B cell (primary cell): ENCODE data around the gene CNPPD1. TPM values are rescaled to one million over a fixed set of nuclear protein-coding genes. Genes with fewer than 3 reads are reported as not detected.

ENCODE experiments used
- ATAC-seq: fragments of 200-7000 bp; cut with Tn5 transposase; one replicate; pipeline ENCODE4 v1.10.0; 2021; ENCODE audit warnings: low read depth, mild to moderate bottlenecking, moderate number of reproducible peaks, moderate library complexity
- CTCF ChIA-PET: fragments of 350-600 bp; sonication (Branson Sonifier 250); formaldehyde crosslinking; loops from one replicate; lab custom pipeline; 2021; ENCODE audit warnings: antibody characterized with exemption, inconsistent platforms; lab: Charles Lee
- POLR2A ChIA-PET: fragments of 350-600 bp; sonication (Branson Sonifier 250); formaldehyde crosslinking; loops from one replicate; lab custom pipeline; 2021; ENCODE audit warnings: antibody characterized with exemption; lab: Charles Lee
- DNase-seq: peaks from one replicate; pipeline ENCODE4 v3.0.0; 2013
- H2AFZ ChIP-seq: 2 replicates; pipeline ENCODE4 v1.6.1; 2012; ENCODE audit warnings: mild to moderate bottlenecking, low read depth, low read length; ENCODE audit not compliant: insufficient read depth, poor library complexity, severe bottlenecking
- H3K27ac ChIP-seq, 2 donors: 1 replicate in 1 of 2; 2 replicates in 1 of 2; pipeline ENCODE4 v1.5.1; 2012 to 2013; ENCODE audit warnings: low read length in 2 of 2, mild to moderate bottlenecking in 2 of 2, moderate library complexity in 1 of 2
- H3K27me3 ChIP-seq, 4 experiments: fragments of 200-600 bp in 1 of 4; sonication (generic) in 1 of 4; replicated peaks in 1 of 4; 1 replicate in 2 of 4; 2 replicates in 2 of 4; pipeline versions ENCODE4 v1.6.1 to v1.7.0; 2013 to 2016; ENCODE audit warnings: low read length in 3 of 4, mild to moderate bottlenecking in 2 of 4, mixed read lengths in 1 of 4, moderate library complexity in 1 of 4; ENCODE audit not compliant: insufficient read depth in 4 of 4, control insufficient read depth in 3 of 4; ENCODE audit errors: control extremely low read depth in 1 of 4
- H3K36me3 ChIP-seq, 2 experiments: replicated peaks in 1 of 2; 1 replicate in 1 of 2; 2 replicates in 1 of 2; pipeline versions ENCODE4 v1.6.1 to v1.7.1; 2013; ENCODE audit warnings: low read length in 1 of 2; ENCODE audit not compliant: insufficient read depth in 2 of 2, control insufficient read depth in 1 of 2; ENCODE audit errors: control extremely low read depth in 1 of 2, extremely low read depth in 1 of 2
- H3K4me1 ChIP-seq, 2 donors: fragments of 200-600 bp in 1 of 2; sonication (generic) in 1 of 2; 1 replicate in 1 of 2; 2 replicates in 1 of 2; pipeline versions ENCODE4 v1.5.1 to v1.6.1; 2013 to 2017; ENCODE audit warnings: low read length in 2 of 2; ENCODE audit not compliant: control insufficient read depth in 2 of 2, insufficient read depth in 2 of 2
- H3K4me2 ChIP-seq: replicated peaks from 2 replicates; pipeline ENCODE3; 2012; ENCODE audit warnings: mild to moderate bottlenecking, low read depth, low read length; ENCODE audit not compliant: poor library complexity, severe bottlenecking
- H3K4me3 ChIP-seq, 5 experiments: fragments of 200-600 bp in 1 of 5; sonication (generic) in 1 of 5; 1 replicate in 3 of 5; 2 replicates in 2 of 5; pipeline versions ENCODE4 v1.5.1 to v1.7.0; 2011 to 2016; ENCODE audit warnings: low read length in 4 of 5, mild to moderate bottlenecking in 4 of 5, low read depth in 2 of 5, control low read depth in 1 of 5, moderate library complexity in 1 of 5; ENCODE audit not compliant: insufficient read depth in 1 of 5; ENCODE audit errors: control extremely low read depth in 1 of 5, extremely low read depth in 1 of 5
- H3K79me2 ChIP-seq: fragments of 200-600 bp; sonication (generic); one replicate; pipeline ENCODE4 v1.6.0; 2016; ENCODE audit warnings: low read length; ENCODE audit not compliant: control insufficient read depth, insufficient read depth
- H3K9ac ChIP-seq: fragments of 200-600 bp; sonication (generic); 2 replicates; pipeline ENCODE4 v1.6.1; 2017; ENCODE audit warnings: mild to moderate bottlenecking, low read length, moderate library complexity
- H3K9me3 ChIP-seq, 3 donors: one replicate each; pipeline versions ENCODE4 v1.6.1 to v1.7.1; 2013; ENCODE audit warnings: low read length in 2 of 3; ENCODE audit not compliant: control insufficient read depth in 2 of 3, insufficient read depth in 1 of 3; ENCODE audit errors: control extremely low read depth in 1 of 3
- H4K20me1 ChIP-seq: 2 replicates; pipeline ENCODE4 v1.6.0; 2012; ENCODE audit warnings: mild to moderate bottlenecking, low read length; ENCODE audit not compliant: insufficient read depth, control insufficient read depth, poor library complexity, severe bottlenecking
- H3K27ac Mint-ChIP-seq: one replicate; pipeline ENCODE4 v1.8.0; 2021; ENCODE audit warnings: mixed read lengths
- H3K27me3 Mint-ChIP-seq: one replicate; pipeline ENCODE4 v1.8.0; 2021; ENCODE audit warnings: mixed read lengths
- H3K4me1 Mint-ChIP-seq: one replicate; pipeline ENCODE4 v1.8.0; 2021; ENCODE audit warnings: mixed read lengths
- H3K4me3 Mint-ChIP-seq: one replicate; pipeline ENCODE4 v1.8.0; 2021; ENCODE audit warnings: mixed read lengths
- H3K9me3 Mint-ChIP-seq: one replicate; pipeline ENCODE4 v1.8.0; 2022; ENCODE audit warnings: mixed read lengths; ENCODE audit not compliant: insufficient read depth
- EZH2 ChIP-seq: IDR thresholded peaks from 2 replicates; pipeline ENCODE4 v1.6.1; 2012; ENCODE audit warnings: borderline replicate concordance, low read depth, mild to moderate bottlenecking, moderate library complexity, low read length; ENCODE audit not compliant: insufficient read depth, poor library complexity, severe bottlenecking
- WGBS: methylation state at CpG from one replicate; pipeline ENCODE4 v1.1.5; 2013; ENCODE audit warnings: missing lambda C conversion rate; ENCODE audit not compliant: insufficient coverage; 5-methylcytosine and 5-hydroxymethylcytosine counted together
- intact Hi-C: fragments of 100-400 bp; cut with micrococcal nuclease; formaldehyde crosslinking; loops from one replicate; pipeline ENCODE4 v1.10.0; 2022
- polyA plus RNA-seq: library from polyadenylated mRNA; depleted of rRNA; stranded (reverse); fragments of >200 nt; gene quantifications from 2 replicates; pipeline ENCODE4 v1.2.3, GENCODE V29; 2012
- total RNA-seq, 2 donors: library from RNA; stranded (reverse); fragments of 120-200 nt in 1 of 2; gene quantifications; 1 replicate in 1 of 2; 2 replicates in 1 of 2; pipeline versions ENCODE4 v1.2.3 to v1.2.4, GENCODE V29; 2013 to 2022
- TF ChIP-seq, protein P1 (sequence below): fragments of 200-600 bp; IDR thresholded peaks from one replicate; pipeline ENCODE4 v1.8.0; 2022; ENCODE audit warnings: antibody characterized with exemption, mild to moderate bottlenecking

CNPPD1 gene
- total and polyA plus RNA-seq, 2 donors (not counting 1 experiment from before 2014, with no cell fraction given) = 150 to 159 TPM

DNA sequence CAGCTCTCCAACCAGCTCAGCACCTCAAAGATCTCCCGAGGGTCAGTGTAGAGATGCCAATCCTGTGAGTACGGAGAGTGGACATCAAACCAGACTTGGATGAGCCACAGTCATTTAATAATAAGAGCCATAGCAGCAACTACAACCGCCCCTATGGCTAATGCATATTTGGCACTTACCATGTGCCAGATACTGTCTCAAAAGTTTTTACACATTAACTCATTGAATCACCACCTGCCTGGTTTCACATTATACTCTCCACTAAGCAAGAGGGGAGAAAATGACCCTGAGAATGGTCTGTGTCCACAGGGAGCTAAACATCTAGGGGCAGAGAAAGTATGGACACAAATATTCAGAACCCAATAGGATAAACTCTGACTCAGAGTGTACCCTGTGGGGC, 2.6 kb downstream of the CNPPD1 start:
- DNase-seq = no peak
- ChIA-PET POLR2A (interaction anchor here (1.4 to 4.0 kb wide), 2 partner anchors 32 to 106 kb away, joined by 4 to 39 read pairs; partner anchors contain the start of genes DNAJB2 and ZFAND2B), CTCF (interaction anchor here (0.8 to 8.6 kb wide), 7 partner anchors 11 to 123 kb away, joined by 3 to 136 read pairs (median 8); partner anchors contain the start of genes NHEJ1 and ZFAND2B)
- Histone ChIP-seq H3K9me3 (no peaks in the 10 kb centered on the region), H3K9ac (no peak overlapping the region), H3K27me3 (no peaks in the 10 kb centered on the region), H3K4me1 (peaks cover 12 to 44% of the 10 kb centered on the region in 2 donors), H4K20me1 (peaks cover 39% of the 10 kb centered on the region), H3K4me3 (no peak overlapping the region), H3K36me3 (peaks cover 3 to 41% of the 10 kb centered on the region in 2 experiments), H3K4me2 (no peak overlapping the region), H3K27ac (peak overlapping the region in 1 of 2 donors; percentile 2), H2AFZ (no peak overlapping the region), H3K79me2 (peaks cover 34% of the 10 kb centered on the region)
- Mint-ChIP-seq H3K27ac (peak overlapping the region; percentile 59), H3K4me1 (peaks cover 35% of the 10 kb centered on the region), H3K9me3 (no peaks in the 10 kb centered on the region), H3K4me3 (peak overlapping the region; percentile 38), H3K27me3 (no peaks in the 10 kb centered on the region)
- TF ChIP-seq EZH2 = no peak
- TF ChIP-seq, protein P1, sequence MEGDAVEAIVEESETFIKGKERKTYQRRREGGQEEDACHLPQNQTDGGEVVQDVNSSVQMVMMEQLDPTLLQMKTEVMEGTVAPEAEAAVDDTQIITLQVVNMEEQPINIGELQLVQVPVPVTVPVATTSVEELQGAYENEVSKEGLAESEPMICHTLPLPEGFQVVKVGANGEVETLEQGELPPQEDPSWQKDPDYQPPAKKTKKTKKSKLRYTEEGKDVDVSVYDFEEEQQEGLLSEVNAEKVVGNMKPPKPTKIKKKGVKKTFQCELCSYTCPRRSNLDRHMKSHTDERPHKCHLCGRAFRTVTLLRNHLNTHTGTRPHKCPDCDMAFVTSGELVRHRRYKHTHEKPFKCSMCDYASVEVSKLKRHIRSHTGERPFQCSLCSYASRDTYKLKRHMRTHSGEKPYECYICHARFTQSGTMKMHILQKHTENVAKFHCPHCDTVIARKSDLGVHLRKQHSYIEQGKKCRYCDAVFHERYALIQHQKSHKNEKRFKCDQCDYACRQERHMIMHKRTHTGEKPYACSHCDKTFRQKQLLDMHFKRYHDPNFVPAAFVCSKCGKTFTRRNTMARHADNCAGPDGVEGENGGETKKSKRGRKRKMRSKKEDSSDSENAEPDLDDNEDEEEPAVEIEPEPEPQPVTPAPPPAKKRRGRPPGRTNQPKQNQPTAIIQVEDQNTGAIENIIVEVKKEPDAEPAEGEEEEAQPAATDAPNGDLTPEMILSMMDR = no peak
- WGBS = 100% methylated on average over 2 of the region's 3 CpGs
- intact Hi-C loops = no loop called here
- ATAC-seq = no peak

GRCh38 chr2:219173176-219173575, 3.5 kb downstream of the CNPPD1 start:
- intact Hi-C loops = no loop called here
- Mint-ChIP-seq H3K4me3 (no peak overlapping the region), H3K4me1 (peaks cover 29% of the 10 kb centered on the region), H3K9me3 (no peaks in the 10 kb centered on the region), H3K27me3 (no peaks in the 10 kb centered on the region), H3K27ac (peak overlapping the region; percentile 32)
- Histone ChIP-seq H4K20me1 (peaks cover 33% of the 10 kb centered on the region), H3K4me3 (no peak overlapping the region), H3K79me2 (peaks cover 26% of the 10 kb centered on the region), H3K36me3 (peaks cover 3 to 41% of the 10 kb centered on the region in 2 experiments), H3K4me2 (no peak overlapping the region), H3K27me3 (no peaks in the 10 kb centered on the region), H3K4me1 (peaks cover 6 to 37% of the 10 kb centered on the region in 2 donors), H3K9ac (no peak overlapping the region), H3K9me3 (no peaks in the 10 kb centered on the region), H3K27ac (no peak overlapping the region), H2AFZ (no peak overlapping the region)
- ChIA-PET POLR2A (interaction anchor here (1.4 kb wide), 1 partner anchor 33 kb away, joined by 4 read pairs; the partner anchor contains the start of gene ZFAND2B), CTCF (interaction anchor here (1.2 to 8.6 kb wide), 7 partner anchors 10 to 124 kb away, joined by 3 to 136 read pairs (median 21); partner anchors contain the start of gene ZFAND2B)
- no peak for TF ChIP-seq EZH2
- TF ChIP-seq, protein P1 = no peak
- DNase-seq (no peak), ATAC-seq (no peak)
- WGBS = 97% methylated on average over 5 of the region's 6 CpGs
